GM18861 (cell line): ENCODE measurements around the gene PKN1.

Experiments used
- ATAC-seq: cut with Tn5 transposase; IDR thresholded peaks from one replicate; pipeline ENCODE4 v1.9.1; 2021; ENCODE audit not compliant: unreplicated experiment

PKN1 gene

DNA sequence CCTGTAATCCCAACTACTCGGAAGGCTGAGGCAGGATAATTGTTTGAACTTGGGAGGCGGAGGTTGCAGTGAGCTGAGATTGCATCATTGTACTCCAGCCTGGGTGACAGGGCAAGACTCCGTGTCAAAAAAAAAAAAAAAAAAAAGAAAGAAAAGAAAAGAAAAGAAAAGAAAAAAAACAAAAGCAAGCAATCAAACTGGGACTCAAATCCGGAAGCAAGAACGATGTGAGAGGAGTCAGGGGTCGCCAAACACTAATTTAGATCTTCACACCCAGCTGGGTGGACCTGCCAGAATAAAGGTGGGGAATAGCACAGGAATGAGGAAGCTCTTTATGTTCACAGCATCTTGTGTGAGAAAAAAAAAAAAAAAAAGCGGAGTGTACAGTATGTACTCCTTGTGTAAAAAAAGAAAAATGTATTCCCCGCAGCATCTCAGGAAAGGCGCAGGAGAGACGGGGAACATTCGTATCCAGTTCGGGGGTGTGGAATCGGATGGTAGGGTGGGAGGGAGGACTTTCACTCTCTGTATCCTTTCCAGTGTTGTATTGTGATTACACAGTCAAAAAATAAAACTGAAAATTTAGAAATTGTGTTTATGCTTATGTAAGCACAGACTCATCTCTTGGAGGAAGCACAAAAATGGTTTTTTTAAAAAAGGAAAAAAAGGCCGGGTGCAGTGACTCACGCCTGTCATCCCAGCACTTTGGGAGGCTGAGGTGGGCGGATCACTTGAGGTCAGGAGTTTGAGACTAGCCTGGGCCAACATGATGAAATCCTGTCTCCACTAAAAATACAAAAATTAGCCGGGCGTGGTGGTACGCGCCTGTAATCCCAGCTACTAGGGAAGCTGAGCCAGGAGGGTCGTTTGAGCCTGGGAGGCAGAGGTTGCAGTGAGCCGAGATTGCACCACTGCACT lies 77.5 kb downstream of the PKN1 start:
- ATAC-seq: no peak

DNA sequence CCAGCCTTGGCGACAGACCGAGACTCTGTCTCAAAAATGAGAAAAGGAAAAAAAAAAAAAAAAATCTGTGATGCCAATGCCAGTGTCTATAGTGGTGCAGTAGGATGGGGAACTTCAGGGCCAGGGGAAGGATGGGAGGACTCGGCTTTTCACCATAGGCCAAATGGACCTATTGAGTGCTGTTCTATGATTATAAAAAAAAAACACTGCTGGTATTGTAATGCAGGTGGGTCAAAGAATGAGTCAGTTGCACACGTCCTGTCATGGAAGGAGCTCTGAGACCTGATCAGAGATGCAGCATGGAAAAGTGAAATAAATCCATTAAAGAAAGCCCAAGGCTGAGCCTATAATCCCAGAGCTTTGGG lies 78.1 kb downstream of the PKN1 start:
- no peak for ATAC-seq

DNA sequence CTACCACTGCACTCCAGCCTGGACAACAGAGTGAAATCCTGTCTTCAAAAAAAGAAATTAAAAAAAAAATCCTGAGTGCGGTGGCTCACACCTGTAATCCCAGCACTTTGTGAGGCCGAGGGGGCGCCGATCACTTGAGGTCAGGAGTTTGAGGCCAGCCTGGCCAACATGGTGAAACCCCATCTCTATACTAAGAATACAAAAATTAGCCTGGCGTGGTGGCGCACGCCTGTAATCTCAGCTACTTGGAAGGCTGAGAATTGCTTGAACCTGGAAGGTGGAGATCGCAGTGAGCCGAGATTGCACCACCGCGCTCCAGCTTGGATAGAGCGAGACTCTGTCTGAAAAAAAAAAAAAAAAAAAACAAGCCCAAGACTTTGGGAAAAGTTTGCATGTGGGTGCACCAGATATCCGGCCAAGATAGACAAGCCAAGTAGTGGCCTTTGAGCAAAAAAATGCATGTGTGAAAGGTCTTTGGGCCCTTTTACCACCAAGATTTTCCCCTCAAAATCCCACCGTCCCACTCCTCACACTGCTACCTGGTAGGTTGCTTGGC lies 79.4 kb downstream of the PKN1 start:
- no peak for ATAC-seq

DNA sequence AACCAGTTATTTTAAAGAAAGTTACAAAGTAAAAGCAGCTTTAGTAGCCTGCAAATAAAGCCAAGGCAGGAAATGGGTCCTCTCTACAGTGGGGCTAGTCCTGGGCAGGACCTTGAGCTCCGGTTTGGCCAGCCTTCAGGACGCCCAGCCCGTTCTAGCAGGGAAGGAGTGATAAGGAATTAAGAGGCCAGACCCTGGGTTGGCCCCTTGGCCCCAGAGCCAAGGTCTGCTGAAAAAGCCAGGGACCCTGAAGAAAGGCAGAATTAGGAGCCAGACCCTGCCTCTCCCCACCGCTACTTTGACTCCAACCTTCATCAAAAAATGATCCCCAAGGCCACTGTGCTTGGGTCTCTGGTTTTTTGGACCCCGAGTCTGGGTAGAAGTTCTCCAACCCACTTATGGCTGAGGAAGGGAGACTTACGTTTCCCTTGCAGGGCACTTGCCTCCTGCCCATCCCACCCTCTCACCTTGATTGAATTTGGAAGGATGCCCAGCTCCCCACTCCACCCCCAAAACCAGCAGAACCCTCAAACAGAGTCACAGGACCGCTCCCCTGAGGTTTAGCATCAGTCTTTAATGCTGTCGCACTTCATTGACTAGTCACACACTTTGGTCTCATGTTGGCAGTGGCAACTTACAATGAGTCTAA lies 81.2 kb downstream of the PKN1 start:
- no peak for ATAC-seq

DNA sequence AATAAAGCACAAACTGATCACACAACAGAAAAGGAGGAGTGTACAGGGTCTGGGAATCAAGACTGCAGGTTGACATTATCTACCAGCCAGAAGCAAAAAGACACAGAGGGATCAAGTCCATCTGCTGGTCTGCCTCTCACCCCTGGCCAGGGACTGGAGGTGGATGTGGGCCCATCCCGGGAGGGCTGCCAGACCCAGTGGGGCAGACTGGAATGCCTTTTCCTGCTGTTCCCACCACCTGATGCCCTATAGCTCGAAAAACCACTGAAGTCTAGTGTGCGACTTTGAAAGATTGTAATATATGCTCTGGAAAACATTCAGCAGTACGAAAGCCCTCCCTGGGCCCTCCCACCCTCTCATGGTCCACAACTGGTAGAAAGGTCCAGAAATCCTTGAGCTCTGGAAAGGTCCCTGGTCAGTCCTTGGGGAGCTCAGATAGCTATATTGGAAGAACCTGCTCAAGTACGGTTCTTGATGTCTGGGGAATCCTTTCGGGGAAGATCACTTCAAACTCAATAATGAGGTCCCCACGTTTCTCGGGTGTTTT lies 82.5 kb downstream of the PKN1 start:
- no peak for ATAC-seq

DNA sequence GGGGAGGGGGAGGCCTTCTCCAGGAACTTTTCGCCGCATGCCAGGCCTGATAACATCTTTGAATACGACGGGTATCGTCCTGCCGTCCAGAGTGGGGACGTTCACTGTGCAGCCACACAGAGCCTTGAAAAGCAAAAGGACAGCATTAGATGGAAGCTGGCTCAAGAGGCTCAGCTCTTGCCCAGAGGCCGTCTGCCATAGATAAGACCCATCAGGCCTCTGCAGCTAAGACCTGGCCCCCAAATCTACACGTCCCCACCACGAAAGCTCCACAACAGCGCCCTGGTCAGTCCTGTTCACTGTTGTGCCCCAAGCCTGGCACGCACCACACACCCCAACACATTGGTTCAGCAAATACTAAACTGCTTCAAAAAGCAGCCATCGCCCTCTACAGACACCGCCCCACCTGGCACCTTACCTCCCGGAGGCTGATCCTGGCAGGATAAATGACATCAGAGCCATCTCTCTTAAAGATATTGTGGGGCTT lies 83.0 kb downstream of the PKN1 start:
- no peak for ATAC-seq

DNA sequence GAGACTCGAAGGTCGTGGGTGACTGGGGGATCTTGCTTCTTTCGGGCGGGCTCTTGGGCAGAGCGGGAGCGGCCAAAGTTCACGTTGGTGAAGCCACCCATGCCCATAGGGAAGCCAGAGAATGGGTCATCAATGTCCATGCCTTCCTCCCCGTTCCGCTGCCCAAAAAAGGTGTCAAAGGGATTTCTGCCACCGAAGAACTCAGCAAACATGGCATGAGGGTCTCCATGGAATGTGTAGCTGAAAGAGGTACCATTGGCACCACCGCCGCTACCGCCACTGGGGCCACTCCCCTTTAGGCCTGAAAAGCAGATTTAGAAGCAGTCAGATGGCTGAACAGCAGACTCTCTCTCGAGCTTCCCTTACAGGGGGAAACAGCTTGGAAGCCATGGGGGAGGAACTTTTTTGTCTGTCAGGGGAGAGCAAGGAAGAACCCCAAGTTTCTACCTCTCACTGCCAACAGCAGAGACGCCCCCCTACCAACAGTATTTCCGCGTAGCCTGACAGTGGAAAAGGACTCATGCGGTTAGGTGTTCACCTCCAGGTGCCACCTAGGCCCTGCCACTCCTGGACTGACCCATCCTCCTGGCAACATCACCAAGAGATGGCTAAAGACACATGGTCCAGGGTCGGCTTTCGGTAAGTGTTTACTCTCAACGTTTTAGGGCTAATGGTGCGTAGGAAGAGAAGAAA lies 83.8 kb downstream of the PKN1 start:
- ATAC-seq: no peak

DNA sequence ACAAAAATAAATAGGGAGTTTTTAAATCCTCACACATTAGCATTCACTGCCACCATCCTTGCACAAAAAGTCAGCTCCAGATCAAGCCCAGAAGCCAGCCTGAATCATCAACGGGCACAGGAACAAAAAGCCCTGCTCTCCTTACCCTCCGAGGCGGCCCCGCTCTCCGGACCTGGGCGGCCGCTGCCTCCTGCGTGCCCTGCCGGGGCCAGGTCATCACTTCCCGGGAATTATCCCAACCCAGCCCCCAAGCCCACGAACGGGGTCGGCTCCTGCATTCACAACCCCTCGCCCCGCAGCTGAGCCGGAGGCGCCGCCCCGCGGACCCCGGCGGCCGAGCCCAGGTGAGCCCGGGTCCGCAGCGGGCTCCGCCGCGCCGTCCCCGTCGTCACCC lies 84.3 kb downstream of the PKN1 start:
- ATAC-seq: no peak

DNA sequence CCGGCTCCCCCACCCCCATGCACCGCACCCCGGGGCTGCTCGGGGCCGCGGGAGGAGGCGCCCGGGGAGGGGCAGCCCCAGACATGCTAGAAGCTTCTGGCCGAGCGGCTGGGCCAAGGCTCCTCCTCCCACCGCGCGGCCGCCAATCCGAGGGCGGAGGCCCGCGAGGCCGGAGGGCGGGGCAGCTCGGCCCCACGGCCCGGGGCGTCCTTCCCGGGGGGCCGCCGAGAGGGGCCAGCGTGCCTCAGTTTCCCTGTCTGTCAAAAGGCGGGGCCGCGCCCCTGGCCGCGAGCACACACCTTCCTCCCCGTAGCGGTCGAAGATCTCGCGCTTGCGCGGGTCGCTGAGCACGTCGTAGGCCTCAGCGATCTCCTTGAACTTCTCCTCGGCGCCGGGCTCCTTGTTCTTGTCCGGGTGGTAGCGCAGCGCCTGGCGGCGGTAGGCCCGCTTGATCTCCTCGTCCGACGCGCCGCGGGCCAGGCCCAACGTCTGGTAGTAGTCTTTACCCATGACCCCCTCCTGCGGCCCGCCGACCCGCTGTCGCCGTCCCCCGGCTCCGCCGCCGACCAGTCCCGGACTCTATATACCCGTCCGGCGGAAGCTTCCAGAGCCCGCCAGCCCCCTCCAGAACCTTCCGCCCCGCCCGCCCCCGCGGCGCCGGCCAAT lies 84.9 kb downstream of the PKN1 start, which contains the start of gene DNAJB1:
DNAJB1 (minus strand) TSS at position 558 of the 666 bp plus-strand sequence; CDS start at position 510, 48 bp downstream.
- ATAC-seq: peak; percentile 43

DNA sequence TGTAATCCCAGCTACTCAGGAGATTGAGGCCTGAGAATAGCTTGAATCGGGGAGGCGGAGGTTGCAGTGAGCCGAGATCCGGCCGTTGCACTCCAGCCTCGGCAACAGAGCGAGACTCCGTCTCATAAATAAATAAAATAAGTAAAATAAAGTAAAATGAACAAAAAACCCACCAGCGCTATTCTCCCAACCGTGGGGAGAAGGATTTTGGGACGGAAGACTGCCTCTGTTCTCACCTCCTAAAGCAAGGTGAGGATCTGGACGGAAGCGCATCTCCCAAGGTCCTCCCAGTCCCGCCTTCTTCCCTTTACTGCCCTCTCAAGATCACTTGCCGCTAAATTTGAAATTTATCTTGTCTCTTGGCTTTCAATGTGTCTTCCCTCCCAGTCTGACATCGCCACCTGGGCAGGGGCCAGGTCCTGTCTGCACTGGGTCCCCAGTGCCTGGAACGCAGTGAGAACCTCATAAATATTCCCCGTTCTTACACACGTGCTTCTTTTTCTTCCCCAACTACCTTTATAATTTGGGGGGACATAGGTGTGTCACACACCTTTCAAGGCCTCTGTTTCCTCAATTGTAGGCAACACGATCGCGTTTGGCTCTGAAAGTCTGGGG lies 86.2 kb downstream of the PKN1 start:
- no peak for ATAC-seq

DNA sequence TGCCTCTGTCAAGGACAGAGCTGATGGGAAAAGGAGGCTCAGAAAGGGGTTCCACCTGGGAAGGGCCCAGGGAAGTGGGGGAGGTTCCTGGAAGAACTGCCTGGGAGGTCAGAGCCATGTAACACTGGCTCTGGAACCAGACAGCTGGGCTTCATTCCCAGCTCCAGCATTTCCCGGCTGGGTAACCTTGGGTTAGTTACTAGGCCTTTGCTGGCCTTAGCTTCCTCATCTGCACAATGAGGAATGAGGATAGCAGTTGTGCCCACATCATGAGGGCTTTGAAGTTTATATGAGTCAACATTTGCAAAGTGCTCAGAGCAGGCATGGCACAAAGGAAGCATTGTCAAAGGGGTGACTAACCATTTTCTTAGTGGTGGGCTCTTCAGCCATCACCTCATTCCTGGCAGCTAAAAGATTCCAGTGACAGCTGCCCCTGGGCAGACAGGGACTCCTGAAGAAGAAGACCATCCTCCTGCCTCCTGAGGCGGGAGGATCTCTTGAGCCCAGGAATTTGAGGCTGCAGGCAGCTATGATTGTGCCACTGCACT lies 86.8 kb downstream of the PKN1 start:
- ATAC-seq: no peak

DNA sequence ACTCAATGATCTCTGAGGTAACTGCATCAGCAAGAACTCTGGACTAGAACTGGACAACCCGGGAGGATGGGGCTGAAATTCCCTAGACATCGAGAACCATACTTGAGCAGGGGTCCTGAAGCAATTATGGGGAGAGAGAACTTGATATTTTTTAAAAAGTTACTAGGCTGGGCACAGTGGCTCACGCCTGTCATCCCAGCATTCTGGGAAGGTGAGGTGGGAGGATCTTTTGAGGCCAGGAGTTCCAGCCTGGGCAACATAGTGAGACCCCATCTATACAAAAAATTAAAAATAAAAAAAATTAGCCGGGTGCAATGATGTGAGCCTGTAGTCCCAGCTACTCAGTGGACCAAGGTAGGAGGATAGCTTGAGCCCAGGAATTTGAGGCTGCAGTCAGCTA lies 87.4 kb downstream of the PKN1 start:
- ATAC-seq: no peak
